ENCODE results near the gene PPOX.

- TF ChIP-seq CTCF (IDR thresholded peaks at IDR 0.05; ENCODE audit: low read depth, low read length), result no peak
- TF ChIP-seq MAX (IDR thresholded peaks at IDR 0.05; ENCODE audit: low read depth, low read length), result no peak
Measured at GRCh38 chr1:161185732-161186311, 19.6 kb downstream of the PPOX start.

Measured in NB4 (cell line).